ENCODE results near the gene MYL7. TPM values are rescaled to one million over a fixed set of nuclear protein-coding genes. Genes with fewer than 3 reads are reported as not detected.

Gene MYL7
- total and polyA plus RNA-seq, 9 donors, result 0.35 to 2.0 (median 1.5) TPM; not detected in 3

GRCh38 chr7:44097064-44097932 is 43.8 kb downstream of the MYL7 start:
- Histone ChIP-seq H3K36me3 (no peaks in the 10 kb centered on the region), H3K27ac (no peak overlapping the region), H3K9me3 (no peaks in the 10 kb centered on the region), H3K27me3 (no peaks in the 10 kb centered on the region), H3K4me1 (ENCODE audit: insufficient read depth) (peaks cover 17% of the 10 kb centered on the region), H3K4me3 (no peak overlapping the region)
- WGBS, 3 donors, result 79 to 83% (median 82%) methylated on average over 9 of the region's 9 CpGs
- intact Hi-C loops (cut with DNase I), result no loop called here
- TF ChIP-seq POLR2A (IDR thresholded peaks at IDR 0.05) (no peak), EP300 (IDR thresholded peaks at IDR 0.05) (no peak), CTCF (IDR thresholded peaks at IDR 0.05) (no peak)
- peak in 1 of 5 donors; percentile 23 for DNase-seq

- intact Hi-C loops (cut with DNase I), result no loop called here
- Histone ChIP-seq H3K27ac (no peak overlapping the region), H3K27me3 (no peaks in the 10 kb centered on the region), H3K4me1 (ENCODE audit: insufficient read depth) (peaks cover 15% of the 10 kb centered on the region), H3K4me3 (no peak overlapping the region), H3K9me3 (no peaks in the 10 kb centered on the region), H3K36me3 (no peaks in the 10 kb centered on the region)
- TF ChIP-seq POLR2A (IDR thresholded peaks at IDR 0.05) (no peak), EP300 (IDR thresholded peaks at IDR 0.05) (no peak), CTCF (IDR thresholded peaks at IDR 0.05) (no peak)
- DNase-seq, result no peak
- WGBS, 3 donors, result 86 to 90% (median 87%) methylated on average over 8 of the region's 8 CpGs
These were observed 44.7 kb downstream of the MYL7 start for GRCh38 chr7:44096326-44096881.

GRCh38 chr7:44095781-44096180 is 45.4 kb downstream of the MYL7 start:
- Histone ChIP-seq H3K27ac (peak overlapping the region in 1 of 2 donors; percentile 38), H3K4me1 (ENCODE audit: insufficient read depth) (peaks cover 13% of the 10 kb centered on the region), H3K4me3 (no peak overlapping the region), H3K9me3 (no peaks in the 10 kb centered on the region), H3K36me3 (no peaks in the 10 kb centered on the region), H3K27me3 (no peaks in the 10 kb centered on the region)
- no peak for TF ChIP-seq POLR2A (IDR thresholded peaks at IDR 0.05)
- TF ChIP-seq EP300 (IDR thresholded peaks at IDR 0.05), result no peak
- no peak for TF ChIP-seq CTCF (IDR thresholded peaks at IDR 0.05)
- intact Hi-C loops (cut with DNase I), result no loop called here
- DNase-seq, result no peak
- WGBS, 3 donors, result 82 to 100% (median 92%) methylated on average over 3 of the region's 3 CpGs

- WGBS, 3 donors, result 18 to 24% (median 21%) methylated on average over 2 of the region's 2 CpGs
- intact Hi-C loops (cut with DNase I), result no loop called here
- no peak for TF ChIP-seq CTCF (IDR thresholded peaks at IDR 0.05)
- TF ChIP-seq POLR2A (IDR thresholded peaks at IDR 0.05), result no peak
- no peak for TF ChIP-seq EP300 (IDR thresholded peaks at IDR 0.05)
- Histone ChIP-seq H3K9me3 (no peaks in the 10 kb centered on the region), H3K27ac (peak overlapping the region in 1 of 2 donors; percentile 38), H3K27me3 (no peaks in the 10 kb centered on the region), H3K36me3 (no peaks in the 10 kb centered on the region), H3K4me3 (no peak overlapping the region), H3K4me1 (ENCODE audit: insufficient read depth) (peaks cover 18% of the 10 kb centered on the region)
- no peak for DNase-seq
These were observed 46.1 kb downstream of the MYL7 start for GRCh38 chr7:44094883-44095592.
